SK-N-SH treated with all-trans-retinoic acid at 6 μM for 48 hours (cell line): ENCODE data around the gene AP2B1.

Experiments
- BACH2 ChIP-seq: fragments of 250-450 bp; sonication (Bioruptor Pico); IDR thresholded peaks from 2 replicates; pipeline ENCODE4 v1.9.0; 2021; ENCODE audit warnings: mild to moderate bottlenecking, borderline replicate concordance
- CREB5 ChIP-seq: fragments of 250-450 bp; sonication (Bioruptor Pico); IDR thresholded peaks from 2 replicates; pipeline ENCODE4 v1.5.1; 2020; ENCODE audit warnings: low read depth, mild to moderate bottlenecking, moderate library complexity
- CSDC2 ChIP-seq: fragments of 250-450 bp; sonication (Bioruptor Pico); IDR thresholded peaks from 2 replicates; pipeline ENCODE4 v1.5.0; 2020; ENCODE audit warnings: mild to moderate bottlenecking, moderate library complexity
- ESRRG ChIP-seq: fragments of 250-450 bp; sonication (Bioruptor Pico); IDR thresholded peaks from 2 replicates; pipeline ENCODE4 v1.6.1; 2021; ENCODE audit warnings: mild to moderate bottlenecking
- GLIS3 ChIP-seq: fragments of 250-450 bp; sonication (Bioruptor Pico); IDR thresholded peaks from 2 replicates; pipeline ENCODE4 v1.5.0; 2020; ENCODE audit warnings: mild to moderate bottlenecking, moderate library complexity
- ISL1 ChIP-seq: fragments of 250-450 bp; sonication (Bioruptor Pico); IDR thresholded peaks from 2 replicates; pipeline ENCODE4 v2.1.2; 2022; ENCODE audit warnings: mild to moderate bottlenecking, moderate library complexity
- OSR1 ChIP-seq: fragments of 250-450 bp; sonication (Bioruptor Pico); IDR thresholded peaks from 2 replicates; pipeline ENCODE4 v1.8.0; 2022; ENCODE audit warnings: moderate library complexity, mild to moderate bottlenecking, inconsistent platforms
- RARB ChIP-seq: fragments of 250-450 bp; sonication (Bioruptor Pico); IDR thresholded peaks from 2 replicates; pipeline ENCODE4 v1.8.0; 2021; ENCODE audit warnings: mild to moderate bottlenecking, moderate library complexity
- TOX ChIP-seq: fragments of 250-450 bp; sonication (Bioruptor Pico); IDR thresholded peaks from 2 replicates; pipeline ENCODE4 v1.8.0; 2021; ENCODE audit warnings: mild to moderate bottlenecking, moderate library complexity, borderline replicate concordance
- TSHZ2 ChIP-seq: fragments of 250-450 bp; sonication (Bioruptor Pico); IDR thresholded peaks from 2 replicates; pipeline ENCODE4 v1.5.0; 2020; ENCODE audit warnings: mild to moderate bottlenecking, moderate library complexity

- TF ChIP-seq ESRRG (CRISPR knock-in tag) (no peak), OSR1 (CRISPR knock-in tag) (no peak), ISL1 (no peak), RARB (CRISPR knock-in tag) (no peak), CSDC2 (CRISPR knock-in tag) (no peak), TOX (CRISPR knock-in tag) (no peak), CREB5 (CRISPR knock-in tag) (no peak), TSHZ2 (CRISPR knock-in tag) (no peak), GLIS3 (CRISPR knock-in tag) (no peak), BACH2 (CRISPR knock-in tag) (no peak)
Measured at GRCh38 chr17:35730400-35731005, 143.4 kb downstream of the AP2B1 start.
